CD4-positive, alpha-beta T cell treated with Interleukin-21 for 1 hour (primary cell): ENCODE results near the gene TUG1.

Experiments used
- DNase-seq: peaks from one replicate; pipeline ENCODE4 v3.0.0-alpha.2; 2020

TUG1 gene

DNA sequence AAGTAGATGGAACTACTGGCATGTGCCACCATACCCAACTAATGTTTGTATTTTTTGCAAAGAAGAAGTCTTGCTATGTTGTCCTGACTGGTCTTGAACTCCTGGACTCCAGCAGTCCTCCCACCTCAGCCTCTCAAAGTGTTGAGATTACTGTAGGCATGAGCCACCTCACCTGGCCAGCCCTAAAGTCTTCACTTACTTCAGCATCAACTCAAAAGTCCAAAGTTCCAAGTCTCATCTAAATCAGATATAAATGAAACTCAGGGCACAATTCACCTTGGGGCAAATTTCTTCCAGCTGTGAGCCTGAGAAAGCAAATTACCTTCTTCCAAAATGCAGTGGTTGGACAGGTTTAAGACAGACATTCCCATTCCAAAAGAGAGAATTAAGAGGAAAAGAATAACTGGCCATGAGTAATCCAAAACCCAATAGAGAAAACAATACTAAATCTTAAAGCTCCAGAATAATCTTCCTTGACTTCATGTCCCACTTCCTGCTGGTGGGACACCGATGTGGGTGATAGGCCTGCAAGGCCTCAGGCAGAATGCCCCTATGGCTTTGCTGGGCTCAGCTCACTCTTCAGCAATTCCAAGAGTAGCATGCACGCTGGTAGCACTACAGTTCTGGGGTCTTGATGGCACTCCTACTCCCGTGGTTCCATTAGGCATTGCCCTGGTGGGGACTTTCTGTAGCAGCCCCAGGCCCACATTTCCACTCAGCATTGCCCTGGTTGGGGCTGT lies 50.3 kb downstream of the TUG1 start:
- DNase-seq = no peak

DNA sequence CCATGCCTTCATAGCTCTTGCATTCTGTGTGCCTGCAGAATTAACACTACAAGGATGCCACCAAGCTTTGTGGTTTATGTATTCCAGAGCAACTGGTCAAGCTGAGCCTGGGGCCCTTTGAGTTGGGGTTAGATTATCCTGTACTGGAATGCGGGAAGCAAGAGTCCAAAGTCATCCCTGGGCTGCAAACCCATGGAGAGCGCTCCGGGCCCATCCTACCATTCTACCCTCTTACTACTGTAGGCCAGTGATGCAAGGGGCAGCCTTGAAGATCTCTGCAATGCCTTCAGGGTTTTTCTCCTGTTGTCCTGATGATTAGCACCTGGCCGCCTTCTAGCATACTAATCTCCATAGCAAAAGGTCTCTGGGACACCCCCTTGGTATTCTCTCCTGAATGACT lies 51.3 kb downstream of the TUG1 start:
- no peak for DNase-seq

DNA sequence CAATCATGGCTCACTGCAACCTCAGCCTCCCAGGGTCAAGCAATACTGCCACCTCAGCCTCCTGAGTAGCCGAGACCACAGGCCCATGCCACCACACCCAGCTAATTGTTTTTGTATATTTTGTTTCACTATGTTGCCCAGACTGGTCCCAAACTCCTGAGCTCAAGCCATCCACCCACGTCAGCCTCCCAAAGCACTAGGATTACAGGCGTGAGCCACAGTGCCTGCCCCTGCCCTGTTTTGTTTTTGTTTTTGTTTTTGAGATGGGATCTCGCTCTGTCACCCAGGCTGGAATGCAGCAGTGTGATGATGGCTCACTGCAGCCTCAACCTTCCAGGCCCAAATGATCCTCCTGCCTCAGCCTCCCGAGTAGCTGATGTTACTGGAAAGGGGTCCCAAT lies 53.5 kb downstream of the TUG1 start:
- no peak for DNase-seq
